Sigmoid colon (tissue), 7 donors: ENCODE measurements around the gene KLF1. TPM values are rescaled to one million over a fixed set of nuclear protein-coding genes. Genes with fewer than 3 reads are reported as not detected.
"Not testable (repeated sequence)": the region's sequence is repeated elsewhere in the genome, so short reads cannot be mapped to it uniquely, and the experiment has no call there.

ENCODE experiments used
- DNase-seq: peaks from one replicate; pipeline ENCODE4 v3.0.0-alpha.2; 2019
- H3K27ac ChIP-seq, 4 donors: fragments of 200-600 bp; sonication (generic); one replicate each; pipeline ENCODE4 v1.5.1; 2016 to 2019; ENCODE audit warnings: mild to moderate bottlenecking in 1 of 4
- H3K27me3 ChIP-seq, 3 donors: fragments of 200-600 bp; sonication (generic); one replicate each; pipeline ENCODE4 v1.5.1; 2019; ENCODE audit warnings: mild to moderate bottlenecking in 1 of 3
- H3K36me3 ChIP-seq, 4 donors: fragments of 200-600 bp; sonication (generic); one replicate each; pipeline ENCODE4 v1.5.1; 2016 to 2019
- H3K4me1 ChIP-seq, 4 donors: fragments of 200-600 bp; sonication (generic); one replicate each; pipeline ENCODE4 v1.5.1; 2017 to 2019
- H3K4me3 ChIP-seq, 4 donors: fragments of 200-600 bp; sonication (generic); one replicate each; pipeline ENCODE4 v1.5.1; 2017 to 2019; ENCODE audit warnings: mild to moderate bottlenecking in 2 of 4, moderate library complexity in 1 of 4
- H3K9me3 ChIP-seq, 4 donors: fragments of 200-600 bp in 3 of 4; sonication (generic) in 3 of 4; one replicate each; pipeline versions ENCODE4 v1.5.1 to v1.6.1; 2013 to 2019
- CTCF ChIP-seq, 4 experiments: fragments of 450-650 bp in 3 of 4; fragments of 200-600 bp in 1 of 4; IDR thresholded peaks; one replicate each; pipeline ENCODE4 v1.5.1; 2016 to 2019; ENCODE audit warnings: antibody characterized with exemption in 4 of 4, mild to moderate bottlenecking in 3 of 4, moderate library complexity in 2 of 4
- EP300 ChIP-seq, 4 donors: sonication (generic); formaldehyde crosslinking; IDR thresholded peaks; one replicate each; pipeline ENCODE4 v1.6.1; 2017; ENCODE audit warnings: antibody characterized with exemption in 4 of 4
- POLR2A ChIP-seq, 2 donors: fragments of 450-650 bp; IDR thresholded peaks; one replicate each; pipeline ENCODE4 v1.6.1; 2016; ENCODE audit warnings: antibody characterized with exemption in 2 of 2, mild to moderate bottlenecking in 2 of 2, moderate library complexity in 2 of 2
- POLR2AphosphoS5 ChIP-seq, 4 donors: sonication (generic); formaldehyde crosslinking; IDR thresholded peaks; one replicate each; pipeline ENCODE4 v1.6.1; 2017; ENCODE audit warnings: antibody characterized with exemption in 4 of 4
- WGBS, 2 donors: extraction: QIAGEN DNeasy Blood & Tissue Kit; methylation state at CpG; one replicate each; pipeline ENCODE4 v1.1.7; 2013; 5-methylcytosine and 5-hydroxymethylcytosine counted together
- intact Hi-C: fragments of 100-400 bp; cut with DNase I; formaldehyde crosslinking; loops from one replicate; pipeline ENCODE4 v1.15.1; 2023
- polyA plus RNA-seq, 3 donors: library from polyadenylated mRNA; stranded (reverse); fragments of 200-250 nt; gene quantifications; one replicate each; pipeline ENCODE4 v1.2.3, GENCODE V29; 2013
- total RNA-seq, 4 donors: library from RNA; depleted of rRNA; stranded (reverse); fragments of >200 nt; gene quantifications; one replicate each; pipeline ENCODE4 v1.1.0, GENCODE V29; 2016
- donor health status: healthy with polysubstance abuse.
- donor health status: Bipolar disorder and iron deficiency.
- donor health status: healthy.

The KLF1 gene
- total and polyA plus RNA-seq, 7 donors: 0.10 TPM; not detected in 6

DNA sequence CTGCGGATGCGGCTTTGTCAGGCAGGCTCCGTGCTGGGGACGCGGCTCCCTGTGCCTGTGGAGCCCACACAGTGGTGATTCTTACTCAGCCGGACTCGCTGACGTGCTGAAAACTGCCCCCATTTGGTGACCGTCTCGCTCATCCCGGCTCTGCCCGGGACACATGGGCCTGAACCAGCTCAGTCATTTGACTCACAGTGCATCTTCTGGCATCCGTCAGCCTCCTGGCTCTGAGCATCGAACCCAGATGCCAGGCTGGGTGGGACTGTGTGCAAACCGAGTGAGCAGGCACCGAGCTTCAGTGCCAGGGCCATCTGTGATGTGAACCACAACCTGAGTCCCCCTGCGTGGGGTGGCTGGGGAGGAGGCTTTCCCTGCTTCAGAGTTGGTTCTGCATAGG lies 9.5 kb upstream of the KLF1 start:
- Histone ChIP-seq H3K4me1 (peaks cover 0 to 15% (median 10%) of the 10 kb centered on the region in 4 donors), H3K27ac (no peak overlapping the region), H3K4me3 (no peak overlapping the region), H3K36me3 (peaks cover 4 to 68% (median 20%) of the 10 kb centered on the region in 4 donors), H3K9me3 (no peaks in the 10 kb centered on the region), H3K27me3 (no peaks in the 10 kb centered on the region)
- DNase-seq: no peak
- no peak for TF ChIP-seq POLR2A (IDR thresholded peaks at IDR 0.05)
- no peak for TF ChIP-seq EP300 (IDR thresholded peaks at IDR 0.05)
- no peak for TF ChIP-seq CTCF (IDR thresholded peaks at IDR 0.05)
- no peak for TF ChIP-seq POLR2AphosphoS5 (IDR thresholded peaks at IDR 0.05)
- intact Hi-C loops: no loop called here
- 97 to 98% methylated on average over 17 of the region's 17 CpGs for WGBS, 2 donors

- peaks cover 0 to 53% (median 18%) of the 10 kb centered on the region in 4 donors for H3K36me3 ChIP-seq
- H3K9me3 ChIP-seq: no peaks in the 10 kb centered on the region
- DNase-seq: no peak
- H3K4me3 ChIP-seq: no peak overlapping the region
- H3K4me1 ChIP-seq: peaks cover 0 to 24% (median 19%) of the 10 kb centered on the region in 4 donors
- no peaks in the 10 kb centered on the region for H3K27me3 ChIP-seq
- TF ChIP-seq CTCF (IDR thresholded peaks at IDR 0.05) (no peak), POLR2AphosphoS5 (IDR thresholded peaks at IDR 0.05) (no peak), POLR2A (IDR thresholded peaks at IDR 0.05) (no peak), EP300 (IDR thresholded peaks at IDR 0.05) (no peak)
- 96 to 97% methylated on average over 5 of the region's 5 CpGs for WGBS, 2 donors
- H3K27ac ChIP-seq: no peak overlapping the region
- intact Hi-C loops: loop anchor here (5.0 kb wide), 1 partner anchor 39 kb away; the partner anchor contains the start of gene FARSA
Measured at GRCh38 chr19:12893582-12893981, 6.6 kb upstream of the KLF1 start.

DNA sequence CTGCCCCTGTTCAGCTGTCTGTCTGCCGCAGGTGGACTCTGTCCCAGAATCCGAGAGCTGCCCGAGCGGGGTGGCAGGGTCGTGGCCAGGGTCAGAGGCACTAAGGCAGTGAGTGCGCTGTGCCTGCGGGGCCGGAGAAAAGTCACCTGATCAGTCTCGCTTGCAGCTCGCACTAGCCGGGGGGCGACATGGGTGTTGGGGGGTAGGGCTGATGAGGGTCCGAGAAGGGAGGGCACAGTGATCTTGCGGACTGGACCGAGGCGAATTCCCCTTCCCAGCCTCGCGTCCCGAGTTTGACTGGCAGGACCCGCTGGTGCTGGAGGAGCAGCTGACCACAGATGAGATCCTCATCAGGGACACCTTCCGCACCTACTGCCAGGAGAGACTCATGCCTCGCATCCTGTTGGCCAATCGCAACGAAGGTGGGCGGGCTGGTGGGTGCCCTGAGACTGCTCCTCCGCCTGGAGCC lies 4.6 kb upstream of the KLF1 start:
- no peaks in the 10 kb centered on the region for H3K9me3 ChIP-seq
- 6 to 8% methylated on average over 26 of the region's 26 CpGs for whole genome bisulfite sequencing, 2 donors
- no peaks in the 10 kb centered on the region for H3K27me3 ChIP-seq
- intact Hi-C loops: loop anchor here (5.0 kb wide), 1 partner anchor 41 kb away; the partner anchor contains the start of gene FARSA
- H3K4me3 ChIP-seq: peak overlapping the region; percentile 54 to 97 (median 86)
- DNase-seq: no peak
- TF ChIP-seq POLR2AphosphoS5 (IDR thresholded peaks at IDR 0.05) (no peak), POLR2A (IDR thresholded peaks at IDR 0.05) (no peak), EP300 (IDR thresholded peaks at IDR 0.05) (no peak), CTCF (IDR thresholded peaks at IDR 0.05) (no peak)
- peaks cover 0 to 33% (median 8%) of the 10 kb centered on the region in 4 donors for H3K36me3 ChIP-seq
- peaks cover 0 to 24% (median 19%) of the 10 kb centered on the region in 4 donors for H3K4me1 ChIP-seq
- H3K27ac ChIP-seq: peak overlapping the region; percentile 76 to 89 (median 84)

DNA sequence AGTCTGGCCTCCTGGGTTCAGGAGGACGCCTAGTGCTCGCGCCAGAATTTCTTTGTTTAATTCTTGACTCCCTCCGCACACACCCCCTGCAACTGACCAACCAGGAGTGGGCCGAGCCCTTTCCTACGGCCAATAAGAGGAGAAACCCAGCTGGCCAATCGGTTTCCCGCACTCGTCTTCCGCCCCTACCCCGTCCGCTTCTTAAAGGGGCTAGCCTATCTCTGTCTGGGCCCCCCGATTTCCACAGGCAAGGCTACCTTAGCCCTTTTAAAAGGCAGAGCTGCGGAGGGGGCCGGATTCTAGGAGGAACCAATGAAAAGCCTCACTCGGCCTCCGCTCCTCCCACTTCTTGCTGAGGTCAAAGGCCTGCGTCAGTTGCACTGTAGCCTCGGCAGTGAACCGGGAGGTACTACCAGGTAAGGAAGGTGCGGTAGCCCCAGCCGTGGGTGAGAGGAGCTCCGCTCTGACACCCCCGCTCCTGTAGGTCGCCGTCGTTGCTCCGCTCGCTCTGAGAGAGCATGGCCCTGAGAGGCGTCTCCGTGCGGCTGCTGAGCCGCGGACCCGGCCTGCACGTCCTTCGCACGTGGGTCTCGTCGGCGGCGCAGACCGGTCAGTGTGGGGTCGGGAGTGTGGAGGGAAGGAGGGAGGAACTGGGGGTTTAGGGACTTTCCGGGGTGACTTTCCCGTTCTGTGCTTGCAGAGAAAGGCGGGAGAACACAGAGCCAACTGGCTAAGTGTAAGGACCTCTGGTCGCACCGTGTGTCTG lies 4.0 kb upstream of the KLF1 start, which contains the start of gene GCDH:
Gene GCDH, plus strand, starts transcription at position 374 of the 766 bp plus-strand sequence. Its CDS starts 145 bp downstream, at position 519.
- no peak for TF ChIP-seq EP300 (IDR thresholded peaks at IDR 0.05)
- peak; percentile 66 to 71 for TF ChIP-seq POLR2A (IDR thresholded peaks at IDR 0.05)
- TF ChIP-seq POLR2AphosphoS5 (IDR thresholded peaks at IDR 0.05): peak; percentile 80 to 94 (median 91)
- TF ChIP-seq CTCF (IDR thresholded peaks at IDR 0.05): no peak
- 0% methylated on average over 49 of the region's 49 CpGs for WGBS, 2 donors
- no peaks in the 10 kb centered on the region for H3K9me3 ChIP-seq
- intact Hi-C loops: loop anchor here (5.0 kb wide), 1 partner anchor 41 kb away; the partner anchor contains the start of gene FARSA
- peak within 1 kb of the TSS; percentile 76 to 89 (median 84) for H3K27ac ChIP-seq
- H3K27me3 ChIP-seq: peaks cover 0 to 5% (median 2%) of the 10 kb centered on the region in 3 donors
- H3K4me1 ChIP-seq: peaks cover 0 to 26% (median 22%) of the 10 kb centered on the region in 4 donors
- peaks cover 0 to 27% (median 4%) of the 10 kb centered on the region in 4 donors for H3K36me3 ChIP-seq
- peak; percentile 100 for DNase-seq
- H3K4me3 ChIP-seq: peak within 1 kb of the TSS; percentile 54 to 97 (median 86)

DNA sequence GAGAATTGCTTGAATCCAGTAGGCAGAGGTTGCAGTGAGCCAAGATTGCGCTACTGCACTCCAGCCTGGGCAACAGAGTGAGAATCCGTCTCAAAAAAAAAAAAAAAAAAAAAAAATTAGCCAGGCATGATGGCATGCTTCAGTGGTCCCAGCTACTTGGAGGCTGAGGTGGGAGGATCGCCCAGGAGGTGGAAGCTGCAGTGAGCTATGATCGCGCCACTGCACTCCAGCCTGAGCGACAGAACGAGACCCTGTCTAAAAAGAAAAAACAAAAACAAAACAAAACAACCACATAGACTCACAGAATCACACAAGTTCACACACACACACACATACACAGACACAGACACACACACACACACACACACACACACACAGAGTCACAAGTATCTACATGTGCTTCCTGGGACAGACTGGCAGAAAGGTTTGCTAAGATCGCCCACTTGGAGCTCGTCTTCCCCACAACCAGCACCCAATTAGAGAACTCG lies 3.3 kb upstream of the KLF1 start:
- H3K4me1 ChIP-seq: peaks cover 0 to 32% (median 28%) of the 10 kb centered on the region in 4 donors
- H3K36me3 ChIP-seq: peaks cover 0 to 25% (median 3%) of the 10 kb centered on the region in 4 donors
- H3K9me3 ChIP-seq, DNase-seq: not testable (repeated sequence)
- H3K27ac ChIP-seq: peak overlapping the region; percentile 59 to 89 (median 82)
- 25 to 31% methylated on average over 10 of the region's 10 CpGs for WGBS, 2 donors
- peak overlapping the region in 3 of 4 donors; percentile 54 to 97 (median 86) for H3K4me3 ChIP-seq
- peaks cover 1 to 10% (median 8%) of the 10 kb centered on the region in 3 donors for H3K27me3 ChIP-seq
- intact Hi-C loops: loop anchor here (5.0 kb wide), 1 partner anchor 42 kb away; the partner anchor contains the start of gene FARSA
